Measurements from ENCODE around the gene MACROD2. TPM values are rescaled to one million over a fixed set of nuclear protein-coding genes. Genes with fewer than 3 reads are reported as not detected.

MACROD2 gene
- total and polyA plus RNA-seq, 7 donors = 0.20 to 4.8 (median 0.87) TPM

GRCh38 chr20:14633507-14633906 is 638.2 kb downstream of the MACROD2 start:
- intact Hi-C loops (cut with DNase I) = no loop called here
- H3K4me1 ChIP-seq = no peaks in the 10 kb centered on the region
- no peak for TF ChIP-seq CTCF (IDR thresholded peaks at IDR 0.05)
- H3K4me3 ChIP-seq = no peak overlapping the region
- H3K36me3 ChIP-seq (ENCODE audit: insufficient read depth in 1 of 2, low read depth in 1 of 2) = no peaks in the 10 kb centered on the region
- DNase-seq (no peak), ATAC-seq (no peak)
- no peaks in the 10 kb centered on the region for H3K9me3 ChIP-seq
- H3K27me3 ChIP-seq (ENCODE audit: insufficient read depth in 3 of 3, low read length in 2 of 3) = no peaks in the 10 kb centered on the region
- no peak overlapping the region for H3K27ac ChIP-seq
- 52 to 65% (median 61%) methylated on average over 5 of the region's 5 CpGs for WGBS, 3 donors

- Histone ChIP-seq H3K27me3 (ENCODE audit: insufficient read depth in 3 of 3, low read length in 2 of 3) (no peaks in the 10 kb centered on the region), H3K36me3 (ENCODE audit: insufficient read depth in 1 of 2, low read depth in 1 of 2) (no peaks in the 10 kb centered on the region), H3K27ac (no peak overlapping the region), H3K4me1 (no peaks in the 10 kb centered on the region), H3K9me3 (no peaks in the 10 kb centered on the region), H3K4me3 (no peak overlapping the region)
- intact Hi-C loops (cut with DNase I) = no loop called here
- ATAC-seq (no peak), DNase-seq (no peak)
- TF ChIP-seq CTCF (IDR thresholded peaks at IDR 0.05) = no peak
Measured at GRCh38 chr20:14634665-14635064, 639.3 kb downstream of the MACROD2 start.

- WGBS, 3 donors = 69 to 75% (median 73%) methylated on average over 4 of the region's 4 CpGs
- ATAC-seq = no peak
- intact Hi-C loops (cut with DNase I) = no loop called here
Measured at GRCh38 chr20:14637441-14637840, 642.1 kb downstream of the MACROD2 start.

GRCh38 chr20:14643146-14643545 is 647.8 kb downstream of the MACROD2 start:
- DNase-seq = no peak
- Histone ChIP-seq H3K36me3 (ENCODE audit: insufficient read depth in 1 of 2, low read depth in 1 of 2) (no peaks in the 10 kb centered on the region), H3K27ac (no peak overlapping the region), H3K4me1 (no peaks in the 10 kb centered on the region), H3K9me3 (no peaks in the 10 kb centered on the region), H3K27me3 (ENCODE audit: insufficient read depth in 3 of 3, low read length in 2 of 3) (no peaks in the 10 kb centered on the region), H3K4me3 (no peak overlapping the region)
- ATAC-seq = no peak
- TF ChIP-seq CTCF (IDR thresholded peaks at IDR 0.05) = no peak
- intact Hi-C loops (cut with DNase I) = no loop called here

More at GRCh38 chr20:14637441-14637840, 642.1 kb downstream of the MACROD2 start:
- Histone ChIP-seq H3K9me3 (no peaks in the 10 kb centered on the region), H3K27me3 (ENCODE audit: insufficient read depth in 3 of 3, low read length in 2 of 3) (no peaks in the 10 kb centered on the region), H3K4me1 (no peaks in the 10 kb centered on the region), H3K27ac (no peak overlapping the region), H3K4me3 (no peak overlapping the region), H3K36me3 (ENCODE audit: insufficient read depth in 1 of 2, low read depth in 1 of 2) (no peaks in the 10 kb centered on the region)
- no peak for DNase-seq
- no peak for TF ChIP-seq CTCF (IDR thresholded peaks at IDR 0.05)

GRCh38 chr20:14643556-14643955 is 648.2 kb downstream of the MACROD2 start:
- Histone ChIP-seq H3K36me3 (ENCODE audit: insufficient read depth in 1 of 2, low read depth in 1 of 2) (no peaks in the 10 kb centered on the region), H3K9me3 (no peaks in the 10 kb centered on the region), H3K4me1 (no peaks in the 10 kb centered on the region), H3K27me3 (ENCODE audit: insufficient read depth in 3 of 3, low read length in 2 of 3) (no peaks in the 10 kb centered on the region), H3K4me3 (no peak overlapping the region), H3K27ac (no peak overlapping the region)
- no peak for ATAC-seq
- DNase-seq = no peak
- intact Hi-C loops (cut with DNase I) = no loop called here
- 83 to 94% (median 89%) methylated on average over 1 of the region's 1 CpG for WGBS, 3 donors
- no peak for TF ChIP-seq CTCF (IDR thresholded peaks at IDR 0.05)

Data from psoas muscle (tissue), 8 donors.